Measurements from ENCODE around the gene GJA4.

The GJA4 gene

GRCh38 chr1:34840426-34840825 lies 47.6 kb downstream of the GJA4 start:
- DNase-seq = no peak

GRCh38 chr1:34842073-34842472 lies 49.3 kb downstream of the GJA4 start:
- no peak for DNase-seq

- no peak for DNase-seq
These were observed 50.2 kb downstream of the GJA4 start for GRCh38 chr1:34842952-34843371.

GRCh38 chr1:34843392-34844251 lies 50.8 kb downstream of the GJA4 start:
- DNase-seq = no peak

- DNase-seq = no peak
These were observed 51.4 kb downstream of the GJA4 start for GRCh38 chr1:34844252-34844634.

All from T-helper 9 cell (primary cell).